Astrocyte of the cerebellum (primary cell): ENCODE data around the gene SLC25A18.
"Not testable (repeated sequence)": the region's sequence is repeated elsewhere in the genome, so short reads cannot be mapped to it uniquely, and the experiment has no call there.

Source experiments
- DNase-seq: peaks from one replicate; pipeline ENCODE4 v3.0.0-alpha.2; 2011; ENCODE audit warnings: low read depth
- H3K4me3 ChIP-seq: 2 replicates; pipeline ENCODE4 v1.5.1; 2011; ENCODE audit warnings: mild to moderate bottlenecking, low read depth, low read length, moderate library complexity
- CTCF ChIP-seq: IDR thresholded peaks from 2 replicates; pipeline ENCODE4 v1.5.1; 2012; ENCODE audit warnings: low read length, low read depth, moderate library complexity, mild to moderate bottlenecking; ENCODE audit errors: missing control alignments
- in situ Hi-C: cut with HindIII; loops from 2 replicates; pipeline ENCODE4 v1.10.0; 2017; ENCODE audit warnings: low sequenced_read_pairs

Gene SLC25A18

DNA sequence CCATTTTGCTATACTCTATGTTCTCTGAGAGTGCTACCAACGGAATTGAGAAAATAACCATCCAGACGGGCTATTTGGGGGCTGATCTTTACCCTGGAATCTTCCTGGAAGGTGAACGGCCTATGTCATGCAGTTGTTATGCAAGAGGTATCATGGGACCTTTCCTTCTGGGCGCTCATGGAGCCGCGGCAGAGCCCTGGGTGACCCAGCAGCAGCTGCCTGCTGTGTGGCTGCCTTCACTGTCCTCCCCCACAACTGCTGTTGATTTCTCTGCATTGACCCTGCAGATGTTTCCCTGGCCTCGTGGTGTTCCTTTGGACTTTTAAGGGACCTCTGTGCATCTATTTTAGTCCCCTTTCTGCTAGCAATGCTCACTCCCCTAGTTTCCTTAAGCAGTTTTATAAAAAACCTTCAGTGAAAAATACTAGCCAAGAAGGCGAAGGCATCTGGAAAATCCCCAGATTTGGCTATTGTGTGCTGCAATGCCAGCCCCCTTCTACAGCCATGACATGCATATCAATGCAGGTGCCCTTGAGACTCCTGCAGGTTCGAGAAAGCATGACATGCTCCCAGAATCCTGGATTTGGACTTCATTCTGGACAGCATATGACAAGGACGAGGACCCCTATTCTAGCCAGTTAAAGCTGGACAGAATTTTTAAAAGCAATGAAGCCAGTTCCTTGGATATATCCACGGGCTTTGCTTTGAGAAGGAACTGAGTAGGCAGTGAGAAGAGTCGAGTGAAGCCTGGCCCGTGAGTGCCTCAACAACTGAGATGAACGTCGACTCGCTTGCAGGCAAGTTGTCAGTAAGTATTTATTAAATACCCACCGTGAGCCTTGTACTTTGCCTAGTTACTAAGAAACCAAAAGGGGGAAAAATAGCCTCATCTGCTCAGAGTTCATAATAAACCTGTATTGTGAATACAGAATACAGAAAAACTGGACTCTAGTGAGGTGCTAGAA, at the start of gene SLC25A18:
SLC25A18 (plus strand) TSS at position 593 of the 965 bp plus-strand sequence. CDS start 16,447 bp downstream, outside the sequence.
- no peak within 1 kb of the TSS for H3K4me3 ChIP-seq
- DNase-seq = no peak
- TF ChIP-seq CTCF = peak; percentile 31
- in situ Hi-C loops = no loop called here

DNA sequence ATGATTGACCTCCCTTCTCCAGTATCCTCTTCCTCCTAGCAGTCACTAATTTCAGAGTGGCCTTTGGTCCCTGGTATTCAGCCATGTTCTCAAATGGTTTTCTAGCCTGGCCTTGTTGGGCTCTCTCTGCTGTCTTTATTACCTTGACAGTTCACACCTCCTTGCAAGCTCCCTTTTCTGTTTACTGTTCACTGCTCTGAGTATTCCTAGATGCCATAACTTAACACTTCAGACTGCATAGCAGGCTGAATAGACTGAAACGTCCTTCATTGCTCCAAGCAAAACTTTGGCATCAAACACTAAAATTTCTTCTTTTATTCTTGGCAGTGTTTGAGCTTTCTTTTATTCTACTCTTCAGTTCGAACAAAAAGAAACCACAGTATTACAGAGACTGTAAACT, 49.7 kb upstream of the SLC25A18 start:
- H3K4me3 ChIP-seq = no peak overlapping the region
- in situ Hi-C loops = no loop called here
- DNase-seq = no peak
- no peak for TF ChIP-seq CTCF

DNA sequence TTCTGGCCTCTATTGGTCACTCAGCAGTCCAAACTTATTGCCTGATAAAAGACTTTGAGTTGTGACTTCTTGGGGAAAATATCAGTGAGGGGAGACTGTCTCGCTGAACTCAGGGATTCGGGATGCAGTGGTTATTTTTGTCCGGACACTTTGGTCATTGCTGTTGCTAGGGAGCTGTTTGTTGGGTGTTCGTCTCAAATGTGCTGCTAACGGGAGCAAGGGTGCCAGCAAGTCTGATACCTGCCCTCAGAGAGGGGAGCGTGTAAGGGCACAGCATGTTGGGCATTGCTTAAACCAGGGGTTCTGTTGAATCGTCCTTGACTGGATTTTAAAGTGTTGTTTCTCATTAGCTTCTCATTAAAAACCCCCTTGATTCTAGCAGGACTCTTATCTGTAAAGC, 49.2 kb upstream of the SLC25A18 start:
- no peak overlapping the region for H3K4me3 ChIP-seq
- DNase-seq = no peak
- in situ Hi-C loops = no loop called here
- no peak for TF ChIP-seq CTCF

- no peak for TF ChIP-seq CTCF
- in situ Hi-C loops = no loop called here
- DNase-seq = no peak
- H3K4me3 ChIP-seq = no peak overlapping the region
Observed at GRCh38 chr22:17518406-17518805, 44.9 kb upstream of the SLC25A18 start.

GRCh38 chr22:17521971-17522370, 41.3 kb upstream of the SLC25A18 start:
- H3K4me3 ChIP-seq, DNase-seq, in situ Hi-C loops: not testable (repeated sequence)

DNA sequence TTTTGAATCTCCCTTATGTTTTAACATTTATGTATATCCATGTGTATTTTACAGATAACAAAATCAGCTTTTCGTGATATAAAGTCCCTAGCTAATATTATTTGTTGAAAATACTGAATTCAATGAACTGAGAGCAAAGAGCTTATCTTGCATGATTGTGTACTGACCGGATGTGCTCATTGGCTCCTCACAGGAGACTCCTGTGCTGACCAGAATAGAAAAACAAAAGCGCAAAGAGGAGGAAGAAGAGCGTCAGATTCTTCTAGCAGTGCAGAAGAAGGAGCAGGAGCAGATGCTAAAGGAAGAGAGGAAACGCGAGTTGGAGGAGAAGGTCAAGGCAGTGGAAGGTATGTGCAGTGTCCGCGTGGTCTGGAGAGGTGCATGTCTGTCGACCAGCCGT, 39.4 kb upstream of the SLC25A18 start:
- DNase-seq = no peak
- H3K4me3 ChIP-seq = no peak overlapping the region
- no peak for TF ChIP-seq CTCF
- in situ Hi-C loops = no loop called here

GRCh38 chr22:17536269-17536668, 27.0 kb upstream of the SLC25A18 start:
- DNase-seq = peak; percentile 4
- in situ Hi-C loops = no loop called here
- no peak for TF ChIP-seq CTCF

More at GRCh38 chr22:17536269-17536668, 27.0 kb upstream of the SLC25A18 start:
- no peak overlapping the region for H3K4me3 ChIP-seq
